ENCODE measurements around the gene MBD3L2.
"Not testable (repeated sequence)": the region's sequence is repeated elsewhere in the genome, so short reads cannot be mapped to it uniquely, and the experiment has no call there.

- TF ChIP-seq CTCF, POLR2AphosphoS5 (IDR thresholded peaks at IDR 0.05): not testable (repeated sequence)
These were observed 5.7 kb downstream of the MBD3L2 start for GRCh38 chr19:7054635-7055368.
